ENCODE measurements around the gene PRAF2.

PRAF2 gene

GRCh38 chrX:49043220-49043986 is 30.4 kb downstream of the PRAF2 start, which contains the start of gene TFE3:
TFE3 (minus strand) TSS chrX:49043357; CDS start chrX:49043226, 131 bp downstream.
- in situ Hi-C loops (cut with HindIII; ENCODE audit: low sequenced_read_pairs), result no loop called here

- in situ Hi-C loops (cut with HindIII; ENCODE audit: low sequenced_read_pairs), result no loop called here
Observed at GRCh38 chrX:49042581-49043219, 31.1 kb downstream of the PRAF2 start.

DNA sequence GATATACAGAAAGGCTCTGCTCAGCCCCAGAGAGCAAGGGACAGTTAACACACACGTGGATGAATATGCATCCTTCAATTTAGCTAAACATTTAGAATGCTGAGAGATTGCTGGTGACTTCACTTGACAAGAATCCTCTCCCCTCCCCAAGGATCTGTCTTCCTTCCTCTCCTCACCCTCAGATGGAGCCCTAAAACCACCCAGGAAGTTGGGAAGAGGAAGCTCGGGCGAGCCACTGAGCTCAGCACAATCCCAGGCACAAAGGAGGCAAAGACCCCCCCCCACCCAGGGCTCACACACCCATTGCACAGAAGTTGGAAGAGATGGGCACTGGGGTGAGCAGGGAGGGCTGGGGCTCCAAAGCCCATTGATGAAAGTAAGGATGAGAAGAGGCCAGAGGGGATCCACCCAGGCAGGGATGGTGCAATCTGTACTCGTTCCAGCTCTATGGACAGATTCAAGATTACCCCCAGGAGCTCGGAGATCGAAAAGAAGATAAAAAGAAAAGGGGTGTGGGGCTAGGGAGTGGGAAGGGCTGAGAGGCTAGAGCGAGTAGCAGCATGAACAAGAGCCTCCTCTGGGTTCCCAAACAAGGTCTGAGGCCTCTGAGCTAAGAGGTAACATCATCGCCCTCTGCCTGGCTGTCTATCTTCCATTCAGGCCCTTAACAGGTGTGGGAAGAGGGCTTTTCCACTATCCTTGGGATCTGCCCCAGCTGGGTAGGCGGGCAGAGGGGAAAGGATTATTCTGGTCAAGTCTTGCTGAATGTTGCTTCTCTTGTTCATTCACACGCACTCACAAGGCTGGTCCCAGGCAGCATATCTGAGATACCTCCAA is 31.8 kb downstream of the PRAF2 start:
- in situ Hi-C loops (cut with HindIII; ENCODE audit: low sequenced_read_pairs), result no loop called here

GRCh38 chrX:49040376-49040955 is 33.3 kb downstream of the PRAF2 start:
- in situ Hi-C loops (cut with HindIII; ENCODE audit: low sequenced_read_pairs), result no loop called here

DNA sequence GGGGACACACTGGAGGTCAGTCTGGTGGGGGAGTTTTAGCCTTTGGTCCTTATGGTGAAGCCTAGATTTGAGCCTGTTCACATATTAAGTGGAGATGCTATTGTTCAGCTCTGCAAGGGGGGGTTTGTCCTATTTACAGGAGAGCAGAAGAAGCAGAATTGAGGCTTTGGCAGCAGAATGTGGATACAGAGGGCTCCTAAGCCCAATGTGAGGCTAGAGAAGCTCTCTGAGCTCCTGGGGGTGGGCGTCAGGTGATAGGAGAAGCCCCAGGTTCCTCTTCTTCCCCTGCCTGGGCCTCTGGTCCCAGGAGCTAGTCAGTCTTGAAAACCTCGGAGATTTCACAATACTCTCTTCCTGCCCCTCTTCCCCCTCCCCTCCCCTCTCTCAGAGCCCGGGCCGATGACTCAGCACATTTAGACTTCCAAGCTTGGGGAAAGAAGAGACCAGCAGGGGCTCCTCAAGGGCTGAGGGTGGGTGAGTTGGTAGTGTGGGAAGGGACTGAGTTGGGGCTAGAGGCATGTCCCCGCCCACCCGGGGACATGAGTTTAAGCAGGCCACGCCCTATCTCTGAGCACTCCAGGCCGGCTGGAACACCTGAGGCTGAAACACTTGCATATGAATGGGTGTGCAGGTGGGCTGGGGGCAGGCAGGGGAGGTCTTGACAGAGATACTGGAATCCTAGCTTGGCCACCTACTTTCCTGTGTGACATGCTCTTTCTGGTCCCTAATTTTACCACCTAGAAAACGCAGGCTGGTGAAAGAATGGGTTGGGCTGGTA is 34.0 kb downstream of the PRAF2 start:
- in situ Hi-C loops (cut with HindIII; ENCODE audit: low sequenced_read_pairs), result no loop called here

GRCh38 chrX:49037883-49038475 is 35.8 kb downstream of the PRAF2 start:
- in situ Hi-C loops (cut with HindIII; ENCODE audit: low sequenced_read_pairs), result no loop called here

GRCh38 chrX:49030283-49030682 is 43.5 kb downstream of the PRAF2 start:
- in situ Hi-C loops (cut with HindIII; ENCODE audit: low sequenced_read_pairs), result no loop called here

GRCh38 chrX:49029876-49030275 is 43.9 kb downstream of the PRAF2 start:
- in situ Hi-C loops (cut with HindIII; ENCODE audit: low sequenced_read_pairs), result no loop called here
